Muscle layer of colon (tissue), 2 donors: Measurements from ENCODE around the gene ILF3.
A peak's percentile ranks its signal among the peaks of the same experiment; 100 is the strongest.

Experiments
- H3K27ac ChIP-seq: one replicate; pipeline ENCODE4 v1.7.0; 2013; ENCODE audit warnings: low read depth, mild to moderate bottlenecking, low read length, moderate library complexity
- H3K27me3 ChIP-seq, 2 donors: one replicate each; pipeline ENCODE4 v1.7.0; 2013; ENCODE audit warnings: low read length in 2 of 2, mild to moderate bottlenecking in 2 of 2; ENCODE audit not compliant: insufficient read depth in 2 of 2, control insufficient read depth in 1 of 2
- H3K36me3 ChIP-seq: one replicate; pipeline ENCODE4 v1.7.0; 2013; ENCODE audit warnings: mild to moderate bottlenecking, low read length; ENCODE audit not compliant: insufficient read depth
- H3K4me1 ChIP-seq: one replicate; pipeline ENCODE4 v1.7.0; 2013; ENCODE audit warnings: mild to moderate bottlenecking, low read length; ENCODE audit not compliant: insufficient read depth
- H3K4me3 ChIP-seq, 2 donors: one replicate each; pipeline ENCODE4 v1.7.0; 2013; ENCODE audit warnings: low read length in 2 of 2, low read depth in 1 of 2, mild to moderate bottlenecking in 1 of 2, moderate library complexity in 1 of 2
- H3K9ac ChIP-seq: one replicate; pipeline ENCODE4 v1.7.0; 2013; ENCODE audit warnings: low read length
- H3K9me3 ChIP-seq: one replicate; pipeline ENCODE4 v1.7.0; 2013; ENCODE audit warnings: mild to moderate bottlenecking, low read length
- donor health status: abdominal sarcoma.
- donor health status: Adenocarcinoma of cecum.

Gene ILF3

DNA sequence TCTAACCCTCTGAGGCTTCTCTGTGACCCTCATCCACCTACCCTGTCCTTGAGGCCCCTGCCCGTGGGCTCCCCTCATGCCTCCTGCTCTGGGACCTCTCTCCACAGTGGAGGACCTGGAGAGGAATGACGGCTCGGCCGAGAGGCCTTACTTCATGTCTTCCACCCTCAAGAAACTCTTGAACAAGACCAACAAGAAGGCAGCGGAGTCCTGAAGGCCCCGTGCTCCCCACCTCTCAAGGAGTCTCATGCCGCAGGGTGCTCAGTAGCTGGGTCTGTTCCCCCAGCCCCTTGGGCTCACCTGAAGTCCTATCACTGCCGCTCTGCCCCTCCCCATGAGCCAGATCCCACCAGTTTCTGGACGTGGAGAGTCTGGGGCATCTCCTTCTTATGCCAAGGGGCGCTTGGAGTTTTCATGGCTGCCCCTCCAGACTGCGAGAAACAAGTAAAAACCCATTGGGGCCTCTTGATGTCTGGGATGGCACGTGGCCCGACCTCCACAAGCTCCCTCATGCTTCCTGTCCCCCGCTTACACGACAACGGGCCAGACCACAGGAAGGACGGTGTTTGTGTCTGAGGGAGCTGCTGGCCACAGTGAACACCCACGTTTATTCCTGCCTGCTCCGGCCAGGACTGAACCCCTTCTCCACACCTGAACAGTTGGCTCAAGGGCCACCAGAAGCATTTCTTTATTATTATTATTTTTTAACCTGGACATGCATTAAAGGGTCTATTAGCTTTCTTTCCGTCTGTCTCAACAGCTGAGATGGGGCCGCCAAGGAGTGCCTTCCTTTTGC, 10.8 kb upstream of the ILF3 start:
- no peak overlapping the region for H3K4me3 ChIP-seq
- H3K27ac ChIP-seq: no peak overlapping the region
- H3K9me3 ChIP-seq: no peaks in the 10 kb centered on the region
- H3K4me1 ChIP-seq: peaks cover 10% of the 10 kb centered on the region
- H3K36me3 ChIP-seq: peaks cover 19% of the 10 kb centered on the region
- no peaks in the 10 kb centered on the region for H3K27me3 ChIP-seq
- H3K9ac ChIP-seq: no peak overlapping the region

DNA sequence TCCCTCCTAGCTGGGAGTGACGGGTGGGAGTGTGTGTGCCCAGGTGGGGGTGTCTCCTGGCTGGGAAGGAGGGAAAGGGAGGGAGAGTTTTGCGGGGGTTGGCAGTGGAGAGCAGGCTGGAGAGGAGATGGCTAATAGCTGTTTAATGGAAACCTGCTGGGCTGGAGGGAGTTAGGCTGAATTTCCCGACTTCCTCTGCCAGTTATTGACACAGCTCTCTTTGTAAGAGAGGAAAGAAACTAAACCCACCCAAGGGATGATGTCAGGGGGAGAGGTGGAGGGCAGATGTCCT, 10.2 kb upstream of the ILF3 start:
- no peak overlapping the region for H3K4me3 ChIP-seq
- H3K27ac ChIP-seq: no peak overlapping the region
- no peaks in the 10 kb centered on the region for H3K27me3 ChIP-seq
- peaks cover 19% of the 10 kb centered on the region for H3K36me3 ChIP-seq
- H3K9ac ChIP-seq: no peak overlapping the region
- no peaks in the 10 kb centered on the region for H3K9me3 ChIP-seq
- peaks cover 10% of the 10 kb centered on the region for H3K4me1 ChIP-seq

DNA sequence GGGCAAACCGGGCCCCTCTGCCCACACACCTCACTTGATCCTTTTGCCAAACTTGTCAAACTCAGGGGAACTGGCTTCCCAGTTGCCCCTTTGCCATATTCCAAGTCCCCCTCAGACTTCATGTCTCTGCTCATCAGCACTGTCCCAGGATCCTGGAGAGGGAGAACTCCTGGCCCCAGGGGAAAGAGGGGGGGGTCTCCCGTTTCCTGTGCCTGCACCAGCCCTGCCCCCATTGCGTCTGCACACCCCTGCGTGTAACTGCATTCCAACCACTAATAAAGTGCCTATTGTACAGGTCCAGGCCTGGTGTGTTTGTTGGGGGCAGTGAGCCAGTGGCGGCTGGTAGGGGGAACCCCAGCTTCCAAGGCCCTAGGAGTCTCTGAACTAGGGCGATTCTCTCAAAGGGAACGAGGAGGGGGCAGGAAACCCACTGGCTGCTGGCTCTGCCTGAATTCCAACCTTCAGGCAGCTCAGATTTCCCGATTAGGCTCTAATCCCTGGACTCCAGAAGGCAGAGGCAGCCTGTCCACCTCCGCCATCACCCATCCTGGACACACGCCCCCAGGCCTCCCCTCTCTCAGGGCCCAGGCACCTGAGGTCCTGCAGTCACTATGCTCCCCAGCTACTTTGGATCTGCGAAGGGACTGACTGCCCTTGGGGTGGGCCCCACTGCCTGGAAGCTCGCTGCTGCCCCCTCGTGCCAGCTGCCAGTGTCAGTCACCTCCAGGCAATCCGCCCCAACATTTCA, 9.7 kb upstream of the ILF3 start:
- no peak overlapping the region for H3K4me3 ChIP-seq
- no peak overlapping the region for H3K27ac ChIP-seq
- H3K4me1 ChIP-seq: peaks cover 10% of the 10 kb centered on the region
- no peaks in the 10 kb centered on the region for H3K27me3 ChIP-seq
- H3K36me3 ChIP-seq: peaks cover 19% of the 10 kb centered on the region
- no peaks in the 10 kb centered on the region for H3K9me3 ChIP-seq
- no peak overlapping the region for H3K9ac ChIP-seq

DNA sequence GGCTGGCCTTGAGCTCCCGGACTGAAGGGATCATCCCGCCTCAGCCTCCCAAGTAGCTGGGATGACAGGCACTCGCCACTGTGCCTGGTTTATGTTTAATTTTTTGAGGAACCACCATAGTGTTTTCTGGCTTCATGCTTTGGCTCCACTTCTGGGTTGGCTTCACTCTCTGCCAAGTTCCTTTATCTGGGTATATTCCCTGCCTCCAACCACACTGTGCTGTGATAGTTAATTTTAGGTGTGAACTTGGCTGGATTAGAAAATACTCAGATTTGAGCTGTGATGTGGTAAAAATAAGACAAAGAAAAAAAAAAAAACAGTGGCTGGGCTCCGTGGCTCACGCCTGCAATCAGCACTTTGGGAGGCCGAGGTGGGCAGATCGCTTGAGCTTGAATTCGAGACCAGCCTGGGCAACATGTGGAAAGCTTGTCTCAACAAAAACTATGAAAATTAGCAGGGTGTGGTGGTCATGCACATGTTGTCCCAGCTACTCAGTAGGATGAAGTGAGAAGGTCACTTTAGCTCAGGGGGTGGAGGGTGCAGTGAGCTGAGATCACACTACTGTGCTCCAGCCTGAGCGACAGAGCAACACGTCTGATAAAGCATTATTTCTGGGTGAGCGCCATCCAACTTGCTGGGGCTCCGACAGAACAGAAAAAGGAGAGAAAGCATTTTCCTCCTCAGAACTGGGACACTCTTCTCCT, 7.5 kb upstream of the ILF3 start:
- H3K4me3 ChIP-seq: no peak overlapping the region
- H3K27ac ChIP-seq: no peak overlapping the region
- H3K27me3 ChIP-seq: no peaks in the 10 kb centered on the region
- no peaks in the 10 kb centered on the region for H3K9me3 ChIP-seq
- H3K9ac ChIP-seq: no peak overlapping the region
- H3K4me1 ChIP-seq: peaks cover 10% of the 10 kb centered on the region
- H3K36me3 ChIP-seq: peaks cover 12% of the 10 kb centered on the region

DNA sequence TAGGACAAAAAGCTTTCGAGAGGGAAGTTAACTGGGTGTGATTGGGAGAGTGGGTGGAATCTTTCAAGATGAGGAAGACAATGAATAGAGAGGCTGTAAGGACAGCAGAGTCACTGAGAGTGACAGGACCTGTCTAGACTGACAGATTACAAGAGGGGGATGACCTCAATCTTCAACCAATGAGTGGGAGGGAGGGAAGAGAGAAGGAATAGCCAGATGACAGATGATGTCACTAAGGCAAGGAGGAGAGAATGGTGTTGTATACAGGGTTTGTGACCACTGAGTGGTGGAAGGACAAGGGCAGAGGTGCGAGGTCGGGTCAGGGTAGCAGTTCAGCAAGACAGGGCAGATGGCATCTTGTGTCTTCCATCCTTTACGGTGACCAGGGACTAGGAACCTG, 5.8 kb upstream of the ILF3 start:
- Histone ChIP-seq H3K9me3 (no peaks in the 10 kb centered on the region), H3K27me3 (no peaks in the 10 kb centered on the region), H3K4me3 (no peak overlapping the region), H3K36me3 (peaks cover 3% of the 10 kb centered on the region), H3K27ac (no peak overlapping the region), H3K4me1 (peaks cover 24% of the 10 kb centered on the region), H3K9ac (no peak overlapping the region)

DNA sequence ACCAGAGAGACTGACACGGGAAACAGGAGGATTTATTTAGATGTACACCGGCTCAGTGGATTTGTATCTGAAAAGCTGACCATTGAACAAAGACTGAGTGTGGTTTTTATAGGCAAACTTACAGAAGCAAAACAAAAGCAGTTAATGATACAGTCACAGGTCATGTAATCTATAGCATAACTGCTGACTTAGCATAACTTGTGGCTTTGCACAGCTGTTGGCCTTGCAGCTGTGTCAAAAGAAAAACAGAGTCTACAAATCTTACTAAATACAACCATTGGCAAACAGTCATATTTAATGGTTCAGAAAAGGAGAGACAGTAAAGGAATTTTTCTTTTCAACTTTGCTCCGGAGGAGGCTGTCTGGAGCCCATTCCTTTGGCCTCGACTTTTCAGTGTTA, 2.3 kb upstream of the ILF3 start:
- Histone ChIP-seq H3K9ac (no peak overlapping the region), H3K4me1 (peaks cover 31% of the 10 kb centered on the region), H3K36me3 (no peaks in the 10 kb centered on the region), H3K9me3 (no peaks in the 10 kb centered on the region), H3K27ac (peak overlapping the region; percentile 49), H3K27me3 (no peaks in the 10 kb centered on the region), H3K4me3 (no peak overlapping the region)

DNA sequence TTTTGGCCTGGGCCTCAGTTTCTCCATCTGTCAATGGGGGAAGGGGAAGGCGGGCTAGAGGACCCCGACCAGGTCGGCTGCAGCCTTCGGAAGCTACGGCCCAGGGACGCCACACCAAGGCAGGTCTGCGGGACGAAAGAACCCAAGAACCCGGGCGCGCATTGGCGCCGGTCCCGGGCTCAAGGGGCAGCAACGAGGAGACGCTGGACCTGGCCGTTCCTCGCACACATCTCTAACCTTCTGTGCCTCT, 739 bp upstream of the ILF3 start:
- peaks cover 31% of the 10 kb centered on the region for H3K4me1 ChIP-seq

DNA sequence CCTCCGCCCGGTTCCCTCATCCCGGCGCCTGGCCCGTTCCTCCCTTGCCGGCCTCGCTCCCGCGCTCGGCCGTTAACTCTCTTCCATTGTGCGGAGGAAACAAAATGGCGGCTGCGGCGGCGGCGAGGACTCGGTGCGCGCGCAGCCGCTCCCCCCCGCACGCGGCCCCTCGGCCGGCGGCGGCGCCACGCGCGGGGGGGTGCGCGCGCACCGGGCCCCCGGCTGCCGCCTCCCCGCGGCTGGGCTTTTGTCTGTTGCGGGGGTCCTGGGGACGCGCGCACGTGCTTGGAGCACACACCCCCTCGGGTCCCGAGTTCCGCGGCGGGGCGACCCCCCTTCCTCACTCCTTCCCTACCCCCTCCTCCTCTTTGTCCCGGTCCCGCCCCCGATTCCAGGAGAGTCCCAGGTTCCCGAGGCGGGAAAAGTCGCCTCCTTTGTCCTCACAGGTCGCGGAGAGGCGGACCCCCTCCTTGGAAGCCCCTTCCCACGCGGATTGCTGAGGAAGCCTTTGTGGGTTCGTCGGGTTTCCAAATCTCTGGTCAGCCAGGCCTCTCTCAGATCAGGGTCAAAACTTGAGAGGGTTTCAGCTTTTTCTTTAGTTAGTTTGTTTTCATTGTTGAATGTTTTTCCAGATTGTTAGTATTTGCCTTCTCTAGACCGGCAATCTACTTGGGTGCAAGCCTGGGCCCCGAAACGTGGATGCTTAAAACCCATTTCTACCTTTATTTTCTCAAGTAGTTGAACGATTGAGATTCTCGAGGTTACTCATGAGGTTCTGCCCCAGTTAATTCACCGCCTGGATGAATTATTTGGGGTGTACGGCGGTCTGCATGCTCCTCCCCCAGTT, 687 bp downstream of the ILF3 start:
- no peaks in the 10 kb centered on the region for H3K9me3 ChIP-seq
- peak overlapping the region; percentile 68 for H3K9ac ChIP-seq
- no peaks in the 10 kb centered on the region for H3K27me3 ChIP-seq
- H3K4me1 ChIP-seq: peaks cover 35% of the 10 kb centered on the region
- no peaks in the 10 kb centered on the region for H3K36me3 ChIP-seq
- peak overlapping the region; percentile 90 for H3K27ac ChIP-seq
- H3K4me3 ChIP-seq: peak overlapping the region; percentile 58 to 85

More for the DNA sequence above, 739 bp upstream of the ILF3 start:
- Histone ChIP-seq H3K27ac (peak overlapping the region; percentile 98), H3K36me3 (no peaks in the 10 kb centered on the region), H3K27me3 (no peaks in the 10 kb centered on the region), H3K4me3 (peak overlapping the region; percentile 79 to 95), H3K9ac (peak overlapping the region; percentile 91), H3K9me3 (no peaks in the 10 kb centered on the region)

DNA sequence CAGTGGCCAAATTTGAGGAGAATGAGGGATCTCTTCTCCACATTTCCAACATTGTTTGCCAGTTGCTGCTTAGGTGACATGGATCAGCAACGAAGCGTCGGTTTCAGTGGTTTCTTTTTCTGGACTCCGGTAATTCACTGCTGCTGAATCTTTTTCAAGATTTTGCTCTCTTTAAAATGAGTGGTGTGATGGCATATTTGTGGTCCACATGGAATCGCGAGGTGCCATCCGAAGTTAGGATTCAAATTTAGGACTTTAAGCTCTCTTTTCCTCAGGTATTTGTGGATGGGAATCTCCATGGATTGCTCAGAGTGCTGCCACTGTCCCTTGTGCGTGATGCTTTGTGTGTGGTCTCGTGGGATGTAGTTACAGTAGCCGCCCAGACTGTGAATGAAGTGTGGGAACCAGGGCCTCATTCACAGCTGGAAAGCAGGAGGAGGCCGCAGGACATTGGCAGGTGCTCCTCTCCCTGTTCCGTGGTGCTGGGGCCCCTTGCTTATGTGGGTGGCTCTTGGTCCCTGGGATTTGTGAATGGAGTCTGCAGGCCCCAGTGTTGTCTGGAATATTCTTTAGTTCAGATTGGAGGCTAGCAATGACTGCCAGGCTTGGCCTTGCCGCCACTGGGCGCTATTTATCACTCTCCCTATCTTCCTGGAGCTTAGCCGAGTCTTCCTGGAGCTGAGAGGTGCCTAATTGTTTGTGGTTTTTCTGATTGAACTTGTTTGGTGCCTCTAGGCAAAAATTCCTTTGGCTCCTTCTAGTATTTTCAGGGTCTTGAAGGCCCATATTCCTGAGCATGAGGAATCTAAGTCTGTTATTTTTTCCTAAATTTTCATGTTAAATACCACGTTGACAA, 1.5 kb downstream of the ILF3 start:
- Histone ChIP-seq H3K9me3 (no peaks in the 10 kb centered on the region), H3K27ac (peak overlapping the region; percentile 79), H3K4me1 (peaks cover 41% of the 10 kb centered on the region), H3K4me3 (peak overlapping the region; percentile 43 to 85), H3K9ac (peak overlapping the region; percentile 68), H3K27me3 (no peaks in the 10 kb centered on the region), H3K36me3 (no peaks in the 10 kb centered on the region)

DNA sequence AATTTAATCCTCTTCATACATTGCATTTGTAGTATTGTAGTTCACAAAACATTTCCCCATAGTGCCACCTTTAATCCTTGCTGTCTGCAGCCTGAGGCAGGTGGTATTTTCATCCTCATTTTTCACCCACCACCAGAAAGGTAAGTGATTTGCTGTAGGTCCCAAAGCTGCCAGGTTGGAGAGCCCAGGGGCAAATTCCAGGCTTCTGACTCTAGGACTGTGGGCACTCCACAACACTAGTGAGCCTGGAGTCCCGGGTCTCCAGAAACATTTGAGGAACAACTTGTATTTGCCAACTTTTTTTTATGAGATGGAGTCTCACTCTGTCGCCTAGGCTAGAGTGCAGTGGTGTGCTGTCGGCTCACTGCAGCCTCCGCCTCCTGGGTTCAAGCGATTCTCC, 6.2 kb downstream of the ILF3 start:
- H3K9me3 ChIP-seq: no peaks in the 10 kb centered on the region

More for the DNA sequence above, 6.2 kb downstream of the ILF3 start:
- no peak overlapping the region for H3K27ac ChIP-seq
- H3K36me3 ChIP-seq: peaks cover 4% of the 10 kb centered on the region
- peaks cover 34% of the 10 kb centered on the region for H3K4me1 ChIP-seq
- H3K9ac ChIP-seq: no peak overlapping the region
- no peak overlapping the region for H3K4me3 ChIP-seq
- no peaks in the 10 kb centered on the region for H3K27me3 ChIP-seq
